ENCODE data around the gene CNPPD1. TPM values are rescaled to one million over a fixed set of nuclear protein-coding genes. Genes with fewer than 3 reads are reported as not detected.
"Not testable (repeated sequence)": the region's sequence is repeated elsewhere in the genome, so short reads cannot be mapped to it uniquely, and the experiment has no call there.

CNPPD1 gene
- total and polyA plus RNA-seq, 9 donors = 23.4 to 40.8 (median 37.0) TPM

GRCh38 chr2:219209236-219210195 lies 32.8 kb upstream of the CNPPD1 start:
- Histone ChIP-seq H3K4me3 (ENCODE audit: low read length) (no peak overlapping the region), H3K9me3 (replicated peaks; ENCODE audit: control insufficient read depth, low read depth, low read length) (no peaks in the 10 kb centered on the region), H3K27ac (ENCODE audit: low read length) (no peak overlapping the region), H3K27me3 (ENCODE audit: control insufficient read depth, insufficient read depth, low read length) (no peaks in the 10 kb centered on the region), H3K4me1 (ENCODE audit: control insufficient read depth, insufficient read depth, low read length) (peaks cover 22% of the 10 kb centered on the region), H3K36me3 (ENCODE audit: control insufficient read depth, insufficient read depth, low read length) (peaks cover 57% of the 10 kb centered on the region)
- DNase-seq = no peak
- WGBS (ENCODE audit: insufficient coverage) = 73% methylated on average over 10 of the region's 18 CpGs

DNA sequence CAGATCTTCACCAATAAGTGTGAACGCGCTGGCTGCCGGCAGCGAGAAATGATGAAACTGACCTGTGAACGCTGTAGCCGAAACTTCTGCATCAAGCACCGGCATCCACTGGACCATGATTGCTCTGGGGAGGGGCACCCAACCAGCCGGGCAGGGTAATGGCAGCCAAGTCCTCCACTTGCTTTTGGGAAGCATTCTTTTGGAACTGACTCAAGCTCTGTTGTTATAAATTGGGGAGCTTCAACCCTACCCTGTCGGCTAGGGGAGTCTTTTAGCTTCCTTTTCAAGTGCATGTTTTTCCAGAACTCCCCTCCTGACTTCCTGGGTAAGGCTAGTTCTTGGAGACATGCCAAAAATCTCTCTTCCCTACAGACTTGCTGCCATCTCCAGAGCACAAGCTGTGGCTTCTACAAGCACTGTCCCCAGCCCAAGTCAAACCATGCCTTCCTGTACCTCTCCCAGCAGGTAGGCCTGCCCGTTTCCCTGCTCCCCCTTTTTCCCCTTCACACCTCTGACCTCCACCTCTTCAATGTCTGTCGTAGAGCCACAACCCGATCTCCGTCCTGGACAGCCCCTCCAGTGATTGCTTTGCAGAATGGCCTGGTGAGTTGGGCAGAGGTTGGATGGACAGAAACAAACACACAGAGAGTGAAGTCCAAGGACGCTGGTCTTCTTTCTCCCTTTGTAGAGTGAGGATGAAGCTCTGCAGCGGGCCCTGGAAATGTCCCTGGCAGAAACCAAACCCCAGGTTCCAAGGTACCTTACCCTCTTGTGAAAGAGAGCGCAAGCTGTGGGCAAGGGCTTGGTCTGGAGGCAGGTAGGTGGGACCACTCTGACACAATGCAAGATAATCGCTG lies 31.4 kb upstream of the CNPPD1 start:
- Histone ChIP-seq H3K4me1 (ENCODE audit: control insufficient read depth, insufficient read depth, low read length) (peaks cover 22% of the 10 kb centered on the region), H3K9me3 (replicated peaks; ENCODE audit: control insufficient read depth, low read depth, low read length) (no peaks in the 10 kb centered on the region), H3K27ac (ENCODE audit: low read length) (peak overlapping the region; percentile 99), H3K4me3 (ENCODE audit: low read length) (no peak overlapping the region), H3K27me3 (ENCODE audit: control insufficient read depth, insufficient read depth, low read length) (no peaks in the 10 kb centered on the region), H3K36me3 (ENCODE audit: control insufficient read depth, insufficient read depth, low read length) (peaks cover 43% of the 10 kb centered on the region)
- WGBS (ENCODE audit: insufficient coverage) = 68% methylated on average over 9 of the region's 17 CpGs
- DNase-seq = peak; percentile 53

DNA sequence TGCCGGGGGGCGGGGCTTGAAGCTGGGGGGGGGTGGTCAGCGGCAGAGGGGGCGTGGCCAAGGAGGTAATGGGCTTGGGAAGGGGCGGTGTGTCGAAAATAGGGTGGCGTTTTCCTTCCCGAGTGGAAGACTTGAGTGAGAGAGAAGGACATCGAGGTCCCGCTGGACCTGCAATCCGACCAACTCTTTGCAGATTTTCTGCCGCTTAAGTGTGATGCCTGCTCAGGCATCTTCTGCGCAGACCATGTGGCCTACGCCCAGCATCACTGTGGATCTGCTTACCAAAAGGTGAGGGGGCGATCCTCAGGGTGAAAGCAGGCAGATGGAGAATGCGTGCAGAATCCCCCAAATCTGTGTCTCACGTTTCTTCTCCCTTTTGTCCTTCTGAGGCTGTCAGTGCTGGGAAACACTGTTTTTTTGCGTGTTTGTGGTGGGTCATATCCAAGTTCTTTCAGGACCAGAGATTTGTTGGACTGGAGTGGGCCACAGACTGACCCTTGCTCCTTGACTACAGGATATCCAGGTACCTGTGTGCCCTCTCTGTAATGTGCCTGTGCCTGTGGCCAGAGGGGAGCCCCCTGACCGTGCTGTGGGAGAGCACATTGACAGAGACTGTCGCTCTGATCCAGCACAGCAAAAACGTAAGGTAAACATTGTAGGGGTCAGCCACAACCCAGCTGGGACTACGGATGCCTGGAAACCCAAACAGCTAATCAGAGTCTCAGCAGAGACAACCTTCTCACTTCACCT lies 30.6 kb upstream of the CNPPD1 start:
- WGBS (ENCODE audit: insufficient coverage) = 11% methylated on average over 15 of the region's 22 CpGs
- H3K9me3 ChIP-seq (replicated peaks; ENCODE audit: control insufficient read depth, low read depth, low read length) = no peaks in the 10 kb centered on the region
- peak overlapping the region; percentile 77 for H3K4me3 ChIP-seq (ENCODE audit: low read length)
- H3K27me3 ChIP-seq (ENCODE audit: control insufficient read depth, insufficient read depth, low read length) = no peaks in the 10 kb centered on the region
- H3K27ac ChIP-seq (ENCODE audit: low read length) = peak overlapping the region; percentile 99
- DNase-seq = no peak
- peaks cover 22% of the 10 kb centered on the region for H3K4me1 ChIP-seq (ENCODE audit: control insufficient read depth, insufficient read depth, low read length)
- peaks cover 35% of the 10 kb centered on the region for H3K36me3 ChIP-seq (ENCODE audit: control insufficient read depth, insufficient read depth, low read length)

- Histone ChIP-seq H3K27ac (ENCODE audit: low read length) (peak within 1 kb of the TSS; percentile 99), H3K4me3 (ENCODE audit: low read length) (peak within 1 kb of the TSS; percentile 77), H3K36me3 (ENCODE audit: control insufficient read depth, insufficient read depth, low read length) (peaks cover 35% of the 10 kb centered on the region), H3K27me3 (ENCODE audit: control insufficient read depth, insufficient read depth, low read length) (no peaks in the 10 kb centered on the region), H3K4me1 (ENCODE audit: control insufficient read depth, insufficient read depth, low read length) (peaks cover 22% of the 10 kb centered on the region), H3K9me3 (replicated peaks; ENCODE audit: control insufficient read depth, low read depth, low read length) (no peaks in the 10 kb centered on the region)
- under 1% methylated on average over 61 of the region's 76 CpGs for WGBS (ENCODE audit: insufficient coverage)
- DNase-seq = peak; percentile 98
These were observed 29.8 kb upstream of the CNPPD1 start, which contains the start of gene ZFAND2B for GRCh38 chr2:219206328-219207133. ZFAND2B (plus strand) TSS chr2:219206782; CDS start chr2:219206988, 206 bp downstream.

DNA sequence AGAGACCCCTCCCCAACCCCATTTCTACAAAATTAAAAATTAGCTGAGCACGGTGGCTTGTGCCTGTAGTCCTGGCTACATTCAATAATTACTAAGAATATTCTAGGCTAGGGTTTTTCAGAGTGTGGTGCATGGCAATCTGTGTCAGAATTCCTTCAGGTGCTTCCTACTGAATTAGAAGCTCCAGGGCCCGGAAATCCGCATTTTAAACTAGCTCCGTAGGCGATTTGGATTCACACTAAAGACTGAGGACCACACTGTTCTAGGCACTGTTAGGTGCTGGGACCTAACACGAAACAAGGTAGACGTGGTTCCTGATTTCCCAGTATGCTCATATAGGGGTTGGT lies 29.2 kb upstream of the CNPPD1 start:
- no peak for DNase-seq
- Histone ChIP-seq H3K36me3 (ENCODE audit: control insufficient read depth, insufficient read depth, low read length) (peaks cover 31% of the 10 kb centered on the region), H3K4me1 (ENCODE audit: control insufficient read depth, insufficient read depth, low read length) (peaks cover 22% of the 10 kb centered on the region), H3K9me3 (replicated peaks; ENCODE audit: control insufficient read depth, low read depth, low read length) (no peaks in the 10 kb centered on the region), H3K27me3 (ENCODE audit: control insufficient read depth, insufficient read depth, low read length) (no peaks in the 10 kb centered on the region), H3K4me3 (ENCODE audit: low read length) (peak overlapping the region; percentile 73), H3K27ac (ENCODE audit: low read length) (peak overlapping the region; percentile 99)
- WGBS (ENCODE audit: insufficient coverage) = 18% methylated on average over 6 of the region's 7 CpGs

- WGBS (ENCODE audit: insufficient coverage) = no CpG with 5 or more reads among the region's 5 CpGs
- Histone ChIP-seq H3K27me3 (ENCODE audit: control insufficient read depth, insufficient read depth, low read length) (no peaks in the 10 kb centered on the region), H3K4me1 (ENCODE audit: control insufficient read depth, insufficient read depth, low read length) (peaks cover 22% of the 10 kb centered on the region), H3K9me3 (replicated peaks; ENCODE audit: control insufficient read depth, low read depth, low read length) (no peaks in the 10 kb centered on the region), H3K4me3 (ENCODE audit: low read length) (no peak overlapping the region), H3K27ac (ENCODE audit: low read length) (no peak overlapping the region), H3K36me3 (ENCODE audit: control insufficient read depth, insufficient read depth, low read length) (peaks cover 24% of the 10 kb centered on the region)
- DNase-seq = no peak
These were observed 28.4 kb upstream of the CNPPD1 start for GRCh38 chr2:219205165-219205538.

- DNase-seq = no peak
These were observed 27.9 kb upstream of the CNPPD1 start for GRCh38 chr2:219204425-219205164.

GRCh38 chr2:219201331-219201730 lies 24.6 kb upstream of the CNPPD1 start:
- not testable (repeated sequence) for H3K9me3 ChIP-seq (replicated peaks; ENCODE audit: control insufficient read depth, low read depth, low read length); H3K4me1 ChIP-seq (ENCODE audit: control insufficient read depth, insufficient read depth, low read length)

More at GRCh38 chr2:219204425-219205164, 27.9 kb upstream of the CNPPD1 start:
- Histone ChIP-seq H3K36me3 (ENCODE audit: control insufficient read depth, insufficient read depth, low read length) (peaks cover 19% of the 10 kb centered on the region), H3K4me3 (ENCODE audit: low read length) (no peak overlapping the region), H3K4me1 (ENCODE audit: control insufficient read depth, insufficient read depth, low read length) (peaks cover 22% of the 10 kb centered on the region), H3K9me3 (replicated peaks; ENCODE audit: control insufficient read depth, low read depth, low read length) (no peaks in the 10 kb centered on the region), H3K27ac (ENCODE audit: low read length) (no peak overlapping the region), H3K27me3 (ENCODE audit: control insufficient read depth, insufficient read depth, low read length) (no peaks in the 10 kb centered on the region)
- WGBS (ENCODE audit: insufficient coverage) = no CpG with 5 or more reads among the region's 7 CpGs

More at GRCh38 chr2:219201331-219201730, 24.6 kb upstream of the CNPPD1 start:
- not testable (repeated sequence) for H3K27me3 ChIP-seq (ENCODE audit: control insufficient read depth, insufficient read depth, low read length); H3K4me3 ChIP-seq (ENCODE audit: low read length); H3K27ac ChIP-seq (ENCODE audit: low read length); H3K36me3 ChIP-seq (ENCODE audit: control insufficient read depth, insufficient read depth, low read length); DNase-seq
- WGBS (ENCODE audit: insufficient coverage) = 92% methylated on average over 12 of the region's 21 CpGs
